ENCODE results near the gene TPSB2. TPM values are rescaled to one million over a fixed set of nuclear protein-coding genes. Genes with fewer than 3 reads are reported as not detected.
"Not testable (repeated sequence)": the region's sequence is repeated elsewhere in the genome, so short reads cannot be mapped to it uniquely, and the experiment has no call there.

TPSB2 gene
- total RNA-seq, 1 donor from 2014 or later, result not detected

GRCh38 chr16:1189455-1189854 lies 40.5 kb downstream of the TPSB2 start:
- H3K27me3 ChIP-seq, result no peaks in the 10 kb centered on the region
- no peaks in the 10 kb centered on the region for H3K36me3 ChIP-seq
- no peak for DNase-seq (ENCODE audit: low spot score in 2 of 2)
- no peak overlapping the region for H3K4me3 ChIP-seq
- H3K27ac ChIP-seq, result no peak overlapping the region
- no peaks in the 10 kb centered on the region for H3K9me3 ChIP-seq
- intact Hi-C loops (cut with DNase I), result no loop called here
- no peak for TF ChIP-seq CTCF (IDR thresholded peaks at IDR 0.05)
- H3K4me1 ChIP-seq, result no peaks in the 10 kb centered on the region

GRCh38 chr16:1188432-1189189 lies 41.4 kb downstream of the TPSB2 start:
- TF ChIP-seq CTCF (IDR thresholded peaks at IDR 0.05), result no peak
- peaks cover 0 to 1% of the 10 kb centered on the region in 2 donors for H3K4me1 ChIP-seq
- H3K36me3 ChIP-seq, result no peaks in the 10 kb centered on the region
- H3K9me3 ChIP-seq, result no peaks in the 10 kb centered on the region
- DNase-seq (ENCODE audit: low spot score in 2 of 2), result no peak
- no peak overlapping the region for H3K4me3 ChIP-seq
- H3K27ac ChIP-seq, result no peak overlapping the region
- intact Hi-C loops (cut with DNase I), result no loop called here
- no peaks in the 10 kb centered on the region for H3K27me3 ChIP-seq

GRCh38 chr16:1185460-1186207 lies 44.4 kb downstream of the TPSB2 start:
- intact Hi-C loops (cut with DNase I); H3K36me3 ChIP-seq; DNase-seq (ENCODE audit: low spot score in 2 of 2); H3K27me3 ChIP-seq; H3K4me3 ChIP-seq; H3K27ac ChIP-seq; H3K9me3 ChIP-seq: not testable (repeated sequence)
- H3K4me1 ChIP-seq, result peaks cover 14 to 29% of the 10 kb centered on the region in 2 donors

- Histone ChIP-seq H3K4me1 (peaks cover 19 to 32% of the 10 kb centered on the region in 2 donors), H3K4me3 (no peak overlapping the region), H3K27ac (no peak overlapping the region), H3K36me3 (no peaks in the 10 kb centered on the region), H3K9me3 (no peaks in the 10 kb centered on the region), H3K27me3 (no peaks in the 10 kb centered on the region)
- DNase-seq (ENCODE audit: low spot score in 2 of 2), result no peak
- intact Hi-C loops (cut with DNase I), result loop anchor here (5.0 kb wide), 1 partner anchor 213 kb away; the partner anchor contains the start of gene LMF1
- TF ChIP-seq CTCF (IDR thresholded peaks at IDR 0.05), result no peak
Observed at GRCh38 chr16:1184980-1185379, 45.0 kb downstream of the TPSB2 start.

GRCh38 chr16:1184156-1184868 lies 45.7 kb downstream of the TPSB2 start:
- H3K27ac ChIP-seq, result no peak overlapping the region
- peaks cover 19 to 32% of the 10 kb centered on the region in 2 donors for H3K4me1 ChIP-seq
- H3K4me3 ChIP-seq, result no peak overlapping the region
- intact Hi-C loops (cut with DNase I), result loop anchor here (5.0 kb wide), 1 partner anchor 212 kb away; the partner anchor contains the start of gene LMF1
- no peak for TF ChIP-seq CTCF (IDR thresholded peaks at IDR 0.05)
- no peaks in the 10 kb centered on the region for H3K27me3 ChIP-seq
- no peaks in the 10 kb centered on the region for H3K9me3 ChIP-seq
- no peak for DNase-seq (ENCODE audit: low spot score in 2 of 2)
- no peaks in the 10 kb centered on the region for H3K36me3 ChIP-seq

Data from ascending aorta (tissue), 2 donors.